ENCODE data around the gene LZTS2. TPM values are rescaled to one million over a fixed set of nuclear protein-coding genes. Genes with fewer than 3 reads are reported as not detected.

LZTS2 gene
- polyA plus RNA-seq, 1 of the 3 experiments (the other 2 are of a cell fraction): 50.6 TPM

- ChIA-PET CTCF (interaction anchor here (1.7 kb wide), 1 partner anchor 17 kb away, joined by 5 read pairs; no protein-coding TSS in a partner anchor), POLR2A (interaction anchor here (1.4 kb wide), 1 partner anchor 8 kb away, joined by 3 read pairs; no protein-coding TSS in a partner anchor)
- Histone ChIP-seq H3K4me1 (ENCODE audit: control insufficient read depth in 1 of 2, insufficient read depth in 2 of 2, low read depth in 1 of 2, low read length in 1 of 2) (peaks cover 0 to 2% of the 10 kb centered on the region in 2 experiments; a peak in 1 of 4 replicates), H3K9me2 (no peaks in the 10 kb centered on the region), H2AFZ (ENCODE audit: low read depth) (no peak overlapping the region), H3K4me2 (no peak overlapping the region), H3K27me3 (ENCODE audit: insufficient read depth) (no peaks in the 10 kb centered on the region), H3K36me3 (replicated peaks in 1 of 2; ENCODE audit: control insufficient read depth in 1 of 2, insufficient read depth in 2 of 2, low read length in 1 of 2) (peaks cover 3 to 32% of the 10 kb centered on the region in 2 experiments), H3K9me3 (no peaks in the 10 kb centered on the region), H3K4me3 (ENCODE audit: low read depth in 2 of 2, low read length in 1 of 2) (no peak overlapping the region), H3F3A (replicated peaks; ENCODE audit: insufficient read depth) (no peaks in the 10 kb centered on the region), H3K27ac (ENCODE audit: low read depth in 2 of 2, low read length in 1 of 2) (no peak overlapping the region), H3K9ac (no peak overlapping the region), H4K20me1 (ENCODE audit: insufficient read depth) (no peaks in the 10 kb centered on the region), H3K79me2 (ENCODE audit: insufficient read depth) (no peaks in the 10 kb centered on the region)
- 92% methylated on average over 2 of the region's 2 CpGs for WGBS (ENCODE audit: low lambda C conversion rate)
- TF ChIP-seq YY1 (IDR thresholded peaks at IDR 0.05; ENCODE audit: low read depth): no peak
- no peak for TF ChIP-seq SIN3A (IDR thresholded peaks at IDR 0.05; ENCODE audit: borderline replicate concordance, low read depth, low read length)
- TF ChIP-seq USF1 (IDR thresholded peaks at IDR 0.05; ENCODE audit: borderline replicate concordance, low read depth): no peak
- TF ChIP-seq POLR2AphosphoS5 (IDR thresholded peaks at IDR 0.05; ENCODE audit: low read depth, low read length): no peak
- no peak for TF ChIP-seq NRF1 (IDR thresholded peaks at IDR 0.05; ENCODE audit: low read depth, low read length)
- no peak for TF ChIP-seq MAX (IDR thresholded peaks at IDR 0.05; ENCODE audit: low read depth)
- TF ChIP-seq IRF3 (IDR thresholded peaks at IDR 0.05; ENCODE audit: low read depth, low read length): no peak
- TF ChIP-seq FOSL2 (IDR thresholded peaks at IDR 0.05; ENCODE audit: borderline replicate concordance, low read depth): no peak
- no peak for TF ChIP-seq EP300 (IDR thresholded peaks at IDR 0.05; ENCODE audit: borderline replicate concordance in 1 of 2, low read depth in 1 of 2, low read length in 1 of 2)
- TF ChIP-seq MEF2A (IDR thresholded peaks at IDR 0.05; ENCODE audit: borderline replicate concordance, low read depth): no peak
- TF ChIP-seq REST (IDR thresholded peaks at IDR 0.05; ENCODE audit: low read depth, low read length): no peak
- no peak for TF ChIP-seq GATA2 (CRISPR knock-in tag; IDR thresholded peaks at IDR 0.05)
- TF ChIP-seq ELF1 (IDR thresholded peaks at IDR 0.05): no peak
- no peak for TF ChIP-seq EZH2phosphoT487 (IDR thresholded peaks at IDR 0.05; ENCODE audit: borderline replicate concordance, low read depth)
- TF ChIP-seq FOXM1 (IDR thresholded peaks at IDR 0.05; ENCODE audit: low read depth): no peak
- no peak for TF ChIP-seq JUND (IDR thresholded peaks at IDR 0.05)
- no peak for TF ChIP-seq PBX3 (IDR thresholded peaks at IDR 0.05)
- TF ChIP-seq SMC3 (IDR thresholded peaks at IDR 0.05; ENCODE audit: low read depth, low read length): no peak
- TF ChIP-seq MXI1 (IDR thresholded peaks at IDR 0.05; ENCODE audit: low read depth, low read length): no peak
- no peak for DNase-seq
Observed at GRCh38 chr10:100980311-100980710, 19.3 kb upstream of the LZTS2 start.

All from SK-N-SH (cell line).